Mammary epithelial cell (primary cell): ENCODE data around the gene ITGB3BP.

Experiments
- CTCF ChIP-seq, 2 donors: IDR thresholded peaks in 1 of 2; conservative IDR thresholded peaks in 1 of 2; 2 replicates each; pipeline ENCODE4 v1.5.1; 2011 to 2012; ENCODE audit warnings: inconsistent platforms in 2 of 2, low read length in 2 of 2, mild to moderate bottlenecking in 2 of 2, control low read depth in 1 of 2, low read depth in 1 of 2; ENCODE audit not compliant: insufficient read depth in 1 of 2; ENCODE audit errors: extremely low read depth in 1 of 2
- EZH2 ChIP-seq: IDR thresholded peaks from 2 replicates; pipeline ENCODE4 v1.6.1; 2012; ENCODE audit warnings: low read length, inconsistent platforms, borderline replicate concordance

GRCh38 chr1:63555480-63555879, 32.5 kb upstream of the ITGB3BP start:
- no peak for TF ChIP-seq EZH2
- TF ChIP-seq CTCF (conservative IDR thresholded peaks at IDR 0.05 in 1 of 2, IDR thresholded peaks at IDR 0.05 in 1 of 2; ENCODE audit: extremely low read depth in 1 of 2, insufficient read depth in 1 of 2, low read depth in 1 of 2, low read length in 2 of 2): no peak
